Hepatocyte (in vitro differentiated cells): ENCODE results near the gene WDFY1. TPM values are rescaled to one million over a fixed set of nuclear protein-coding genes. Genes with fewer than 3 reads are reported as not detected.

Experiments used
- DNase-seq: peaks from one replicate; pipeline ENCODE4 v3.0.0-alpha.2; 2016; ENCODE audit warnings: low spot score
- H2AFZ ChIP-seq: fragments of 200-600 bp; sonication (generic); 2 replicates; pipeline ENCODE4 v1.6.0; 2016; ENCODE audit warnings: antibody characterized with exemption, mild to moderate bottlenecking
- H3K27ac ChIP-seq: fragments of 200-600 bp; sonication (generic); 2 replicates; pipeline ENCODE4 v1.5.1; 2016; ENCODE audit warnings: mild to moderate bottlenecking
- H3K27me3 ChIP-seq: fragments of 200-600 bp; sonication (generic); 2 replicates; pipeline ENCODE4 v1.6.1; 2016
- H3K36me3 ChIP-seq: fragments of 200-600 bp; sonication (generic); replicated peaks from 2 replicates; pipeline ENCODE4 v1.5.1; 2016; ENCODE audit warnings: low read depth; ENCODE audit not compliant: insufficient read depth
- H3K4me1 ChIP-seq: fragments of 200-600 bp; sonication (generic); 2 replicates; pipeline ENCODE4 v1.5.1; 2016; ENCODE audit warnings: mild to moderate bottlenecking, moderate library complexity; ENCODE audit not compliant: insufficient read depth
- H3K4me2 ChIP-seq: fragments of 200-600 bp; sonication (generic); 2 replicates; pipeline ENCODE4 v1.6.0; 2016
- H3K4me3 ChIP-seq: fragments of 200-600 bp; sonication (generic); 2 replicates; pipeline ENCODE4 v1.5.1; 2016; ENCODE audit warnings: mild to moderate bottlenecking
- H3K79me2 ChIP-seq: fragments of 200-600 bp; sonication (generic); 2 replicates; pipeline ENCODE4 v1.6.0; 2017; ENCODE audit warnings: mild to moderate bottlenecking
- H3K9me2 ChIP-seq: fragments of 200-600 bp; sonication (generic); replicated peaks from 2 replicates; pipeline ENCODE4 v1.6.0; 2017; ENCODE audit warnings: mild to moderate bottlenecking; ENCODE audit not compliant: insufficient read depth
- H3K9me3 ChIP-seq: fragments of 200-600 bp; sonication (generic); 2 replicates; pipeline ENCODE4 v1.5.1; 2016; ENCODE audit warnings: low read depth, mild to moderate bottlenecking
- H4K20me1 ChIP-seq: fragments of 200-600 bp; sonication (generic); 2 replicates; pipeline ENCODE4 v1.6.0; 2016; ENCODE audit warnings: mild to moderate bottlenecking; ENCODE audit not compliant: insufficient read depth, poor library complexity, severe bottlenecking
- CTCF ChIP-seq: fragments of 200-600 bp; sonication (generic); IDR thresholded peaks from 2 replicates; pipeline ENCODE4 v1.5.1; 2016; ENCODE audit warnings: antibody characterized with exemption, mild to moderate bottlenecking; ENCODE audit not compliant: poor library complexity
- EZH2 ChIP-seq: fragments of 200-600 bp; sonication (generic); IDR thresholded peaks from 2 replicates; pipeline ENCODE4 v1.6.1; 2016; ENCODE audit warnings: antibody characterized with exemption, mild to moderate bottlenecking, borderline replicate concordance
- EZH2phosphoT487 ChIP-seq: fragments of 200-600 bp; sonication (generic); IDR thresholded peaks from one replicate; pipeline ENCODE4 v1.6.1; 2018; ENCODE audit warnings: antibody characterized with exemption, mild to moderate bottlenecking, low read depth, moderate library complexity; ENCODE audit not compliant: unreplicated experiment, severe bottlenecking
- WGBS: methylation state at CpG from one replicate; pipeline ENCODE4 v1.1.6; 2016; ENCODE audit warnings: low lambda C conversion rate; ENCODE audit errors: missing lambda C conversion rate; 5-methylcytosine and 5-hydroxymethylcytosine counted together
- polyA plus RNA-seq: library from polyadenylated mRNA; unstranded; fragments of >200 nt; fragmentation: Nextera tagmentation; extraction: Ambion mirVana; gene quantifications from 2 replicates; pipeline ENCODE4 v1.2.1, GENCODE V29; 2016
- total RNA-seq: library from RNA; depleted of rRNA; stranded (reverse); fragments of >200 nt; gene quantifications from 2 replicates; pipeline ENCODE4 v1.2.3, GENCODE V29; 2014

WDFY1 gene
- total and polyA plus RNA-seq, 2 experiments from 2014 or later, result 45.6 to 68.3 TPM

DNA sequence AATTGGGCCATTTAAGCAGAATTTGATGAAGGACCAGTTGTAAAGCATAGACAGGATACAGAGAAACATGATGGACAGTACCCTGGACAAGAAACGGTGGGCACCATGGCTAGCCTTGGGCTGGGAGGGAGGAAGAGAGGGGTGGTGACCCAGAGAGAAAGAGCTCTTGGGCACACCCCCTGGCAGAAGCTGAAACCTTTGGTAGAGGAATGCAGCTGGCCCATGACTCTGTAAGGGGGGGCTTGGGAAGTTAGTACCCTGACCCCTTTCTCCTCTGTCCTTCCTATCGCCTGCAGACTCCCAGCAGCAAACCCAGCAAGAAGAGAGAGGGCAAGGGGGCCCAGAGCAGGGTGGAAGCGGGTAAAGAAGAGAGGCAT is 44.7 kb upstream of the WDFY1 start:
- H3K9me2 ChIP-seq, result no peaks in the 10 kb centered on the region
- no peak overlapping the region for H3K4me2 ChIP-seq
- no peaks in the 10 kb centered on the region for H3K79me2 ChIP-seq
- H3K9me3 ChIP-seq, result no peaks in the 10 kb centered on the region
- DNase-seq, result no peak
- H3K27ac ChIP-seq, result no peak overlapping the region
- H4K20me1 ChIP-seq, result no peaks in the 10 kb centered on the region
- 85% methylated on average over 3 of the region's 3 CpGs for WGBS
- no peaks in the 10 kb centered on the region for H3K27me3 ChIP-seq
- TF ChIP-seq EZH2 (no peak), EZH2phosphoT487 (no peak), CTCF (no peak)
- no peaks in the 10 kb centered on the region for H3K36me3 ChIP-seq
- H3K4me3 ChIP-seq, result no peak overlapping the region
- peaks cover 11% of the 10 kb centered on the region for H3K4me1 ChIP-seq
- no peak overlapping the region for H2AFZ ChIP-seq

- TF ChIP-seq EZH2 (no peak), EZH2phosphoT487 (no peak), CTCF (no peak)
- no peaks in the 10 kb centered on the region for H3K27me3 ChIP-seq
- no peak overlapping the region for H3K4me3 ChIP-seq
- H3K9me2 ChIP-seq, result no peaks in the 10 kb centered on the region
- DNase-seq, result no peak
- H3K79me2 ChIP-seq, result no peaks in the 10 kb centered on the region
- no peaks in the 10 kb centered on the region for H4K20me1 ChIP-seq
- WGBS, result 78% methylated on average over 10 of the region's 10 CpGs
- H3K9me3 ChIP-seq, result no peaks in the 10 kb centered on the region
- no peaks in the 10 kb centered on the region for H3K36me3 ChIP-seq
- H3K4me1 ChIP-seq, result peaks cover 6% of the 10 kb centered on the region
- H3K4me2 ChIP-seq, result no peak overlapping the region
- H2AFZ ChIP-seq, result no peak overlapping the region
- no peak overlapping the region for H3K27ac ChIP-seq
Measured at GRCh38 chr2:223989206-223989855, 44.2 kb upstream of the WDFY1 start.

GRCh38 chr2:223981241-223981640 is 36.1 kb upstream of the WDFY1 start:
- Histone ChIP-seq H3K27ac (no peak overlapping the region), H3K4me2 (no peak overlapping the region), H3K9me3 (no peaks in the 10 kb centered on the region), H3K36me3 (no peaks in the 10 kb centered on the region), H4K20me1 (no peaks in the 10 kb centered on the region), H3K9me2 (no peaks in the 10 kb centered on the region), H3K4me3 (no peak overlapping the region), H3K4me1 (no peaks in the 10 kb centered on the region), H3K79me2 (no peaks in the 10 kb centered on the region), H2AFZ (no peak overlapping the region), H3K27me3 (no peaks in the 10 kb centered on the region)
- no peak for DNase-seq
- TF ChIP-seq CTCF (no peak), EZH2phosphoT487 (no peak), EZH2 (no peak)
- WGBS, result 100% methylated on average over 1 of the region's 1 CpG

DNA sequence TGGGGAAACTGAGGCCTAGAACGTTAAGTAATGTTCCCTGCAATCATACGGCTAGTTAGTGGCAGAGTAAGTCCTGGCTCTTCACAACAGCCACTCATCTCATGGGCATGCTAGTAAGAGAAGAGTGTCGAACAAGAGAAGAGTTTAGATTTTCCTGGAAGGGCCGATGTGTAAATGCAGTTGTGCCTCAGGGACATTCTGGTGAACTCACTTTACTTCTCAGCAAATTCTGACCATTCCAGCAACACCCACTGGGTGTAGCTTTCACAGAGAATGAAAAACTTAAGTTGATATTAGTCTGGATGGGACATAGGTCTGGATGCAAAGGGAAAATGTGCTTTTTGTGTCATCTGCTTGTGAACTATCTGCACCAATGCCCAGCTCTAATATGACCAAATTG is 35.7 kb upstream of the WDFY1 start:
- H3K4me1 ChIP-seq, result no peaks in the 10 kb centered on the region
- no peaks in the 10 kb centered on the region for H3K79me2 ChIP-seq
- no peak overlapping the region for H3K27ac ChIP-seq
- no peaks in the 10 kb centered on the region for H3K9me2 ChIP-seq
- no peaks in the 10 kb centered on the region for H3K9me3 ChIP-seq
- no peak for TF ChIP-seq EZH2phosphoT487
- TF ChIP-seq EZH2, result no peak
- no peak for TF ChIP-seq CTCF
- H2AFZ ChIP-seq, result no peak overlapping the region
- no peaks in the 10 kb centered on the region for H3K36me3 ChIP-seq
- 87% methylated on average over 4 of the region's 4 CpGs for WGBS
- H4K20me1 ChIP-seq, result no peaks in the 10 kb centered on the region
- no peak overlapping the region for H3K4me2 ChIP-seq
- no peak for DNase-seq
- no peaks in the 10 kb centered on the region for H3K27me3 ChIP-seq
- no peak overlapping the region for H3K4me3 ChIP-seq
